Endothelial cell of umbilical vein (primary cell): ENCODE measurements around the gene C1QTNF2. TPM values are rescaled to one million over a fixed set of nuclear protein-coding genes. Genes with fewer than 3 reads are reported as not detected.

ENCODE experiments used
- BruUV-seq: library from RNA; stranded (reverse); fragments of 400-500 nt; replicated peaks from 2 replicates; lab custom pipeline; 2021; lab: Mats Ljungman, UMichigan
- CTCF ChIA-PET: fragments of 300-600, 350-600 bp; sonication (Branson Sonifier 250); formaldehyde crosslinking; loops from one replicate; lab custom pipeline; 2021; ENCODE audit warnings: antibody characterized with exemption, inconsistent platforms; lab: Charles Lee
- POLR2A ChIA-PET: fragments of 300-600, 350-600 bp; sonication (Branson Sonifier 250); formaldehyde crosslinking; loops from one replicate; lab custom pipeline; 2021; ENCODE audit warnings: antibody characterized with exemption, inconsistent platforms; lab: Charles Lee
- DNase-seq: peaks from one replicate; pipeline ENCODE4 v3.0.0-alpha.2; 2011; ENCODE audit warnings: low read depth, low spot score
- FAIRE-seq: peaks from 2 replicates; lab custom pipeline; 2011; peaks lifted over from hg19 to GRCh38; lab: Jason Lieb, UNC
- H2AFZ ChIP-seq: 2 replicates; pipeline ENCODE4 v1.6.0; 2012; ENCODE audit warnings: low read depth, low read length, control low read depth, inconsistent platforms
- H3K27ac ChIP-seq: 2 replicates; pipeline ENCODE4 v1.5.1; 2011; ENCODE audit warnings: low read depth, mild to moderate bottlenecking, control low read depth, low read length, moderate library complexity; ENCODE audit not compliant: insufficient read depth
- H3K27me3 ChIP-seq, 2 experiments: 2 replicates each; pipeline versions ENCODE4 v1.6.0 to v1.6.1; 2011; ENCODE audit warnings: low read length in 2 of 2, mixed read lengths in 1 of 2; ENCODE audit not compliant: control insufficient read depth in 2 of 2, insufficient read depth in 2 of 2
- H3K36me3 ChIP-seq, 2 experiments: 2 replicates in 1 of 2; 3 replicates in 1 of 2; pipeline ENCODE4 v1.5.1; 2011; ENCODE audit warnings: low read length in 2 of 2, mild to moderate bottlenecking in 1 of 2, moderate library complexity in 1 of 2; ENCODE audit not compliant: control insufficient read depth in 2 of 2, insufficient read depth in 2 of 2; ENCODE audit errors: extremely low read depth in 1 of 2
- H3K4me1 ChIP-seq: 3 replicates; pipeline ENCODE4 v1.5.1; 2011; ENCODE audit warnings: mild to moderate bottlenecking, low read length; ENCODE audit not compliant: control insufficient read depth, insufficient read depth; ENCODE audit errors: extremely low read depth
- H3K4me2 ChIP-seq: 2 replicates; pipeline ENCODE4 v1.6.1; 2011; ENCODE audit warnings: low read length, control low read depth, mixed read lengths; ENCODE audit not compliant: insufficient read depth
- H3K4me3 ChIP-seq, 3 experiments: fragments of 200-600 bp in 1 of 3; sonication (generic), shearing (Covaris generic) in 1 of 3; replicated peaks in 1 of 3; 2 replicates each; pipeline ENCODE4 v1.5.1; 2011 to 2016; ENCODE audit warnings: control low read depth in 3 of 3, low read length in 3 of 3, mild to moderate bottlenecking in 2 of 3, inconsistent platforms in 1 of 3, low read depth in 1 of 3, moderate library complexity in 1 of 3; ENCODE audit not compliant: insufficient read depth in 1 of 3
- H3K79me2 ChIP-seq: 2 replicates; pipeline ENCODE4 v1.6.0; 2012; ENCODE audit warnings: low read length, inconsistent platforms; ENCODE audit not compliant: control insufficient read depth, insufficient read depth
- H3K9ac ChIP-seq: replicated peaks from 2 replicates; pipeline ENCODE3; 2011; ENCODE audit warnings: low read length, control low read depth; ENCODE audit not compliant: insufficient read depth; ENCODE audit errors: extremely low read depth
- H3K9me1 ChIP-seq: replicated peaks from 3 replicates; pipeline ENCODE4 v1.6.0; 2011; ENCODE audit warnings: mild to moderate bottlenecking, low read length; ENCODE audit not compliant: control insufficient read depth, insufficient read depth; ENCODE audit errors: extremely low read depth
- H3K9me3 ChIP-seq: replicated peaks from 2 replicates; pipeline ENCODE4 v1.5.1; 2012; ENCODE audit warnings: low read length, inconsistent platforms; ENCODE audit not compliant: control insufficient read depth, insufficient read depth
- H4K20me1 ChIP-seq: replicated peaks from 2 replicates; pipeline ENCODE3; 2011; ENCODE audit warnings: mild to moderate bottlenecking, low read length; ENCODE audit not compliant: control insufficient read depth, insufficient read depth; ENCODE audit errors: extremely low read depth
- EZH2 ChIP-seq: IDR thresholded peaks from 2 replicates; pipeline ENCODE4 v1.6.1; 2012; ENCODE audit warnings: borderline replicate concordance, low read depth, mild to moderate bottlenecking, moderate library complexity, low read length, inconsistent platforms; ENCODE audit not compliant: severe bottlenecking
- FOS ChIP-seq: IDR thresholded peaks from 2 replicates; pipeline ENCODE4 v1.6.1; 2011; ENCODE audit warnings: mild to moderate bottlenecking, low read length, moderate library complexity, borderline replicate concordance; ENCODE audit not compliant: insufficient read depth
- GATA2 ChIP-seq: IDR thresholded peaks from 2 replicates; pipeline ENCODE4 v1.7.0; 2011; ENCODE audit warnings: low read depth, mild to moderate bottlenecking, moderate library complexity, mixed read lengths, low read length; ENCODE audit not compliant: insufficient read length, insufficient read depth
- JUN ChIP-seq: IDR thresholded peaks from 2 replicates; pipeline ENCODE4 v1.6.1; 2011; ENCODE audit warnings: borderline replicate concordance, low read depth; ENCODE audit not compliant: insufficient read length, insufficient read depth
- MYC ChIP-seq: IDR thresholded peaks from one replicate; pipeline ENCODE4 v1.6.1; 2011; ENCODE audit warnings: mild to moderate bottlenecking, low read depth, low read length
- POLR2A ChIP-seq: IDR thresholded peaks from 2 replicates; pipeline ENCODE4 v1.6.1; 2012; ENCODE audit warnings: low read depth, mild to moderate bottlenecking, control low read depth, low read length
- POLR2AphosphoS5 ChIP-seq: IDR thresholded peaks from 2 replicates; pipeline ENCODE4 v1.6.1; 2012; ENCODE audit warnings: low read depth, mild to moderate bottlenecking, control low read depth, low read length, moderate library complexity; ENCODE audit not compliant: insufficient read depth
- dilution Hi-C: fragments of 300-500 bp; cut with MboI; formaldehyde crosslinking; loops from one replicate; pipeline ENCODE4 v1.15.0; 2019; ENCODE audit warnings: low sequenced_read_pairs; ENCODE audit not compliant: extremely low pct_ligation_motif_present
- intact Hi-C: fragments of 100-400 bp; cut with micrococcal nuclease; formaldehyde crosslinking; loops from one replicate; pipeline ENCODE4 v1.10.0; 2022
- polyA plus RNA-seq, 4 experiments: library from polyadenylated mRNA; depleted of rRNA in 3 of 4; stranded (reverse) in 3 of 4; unstranded in 1 of 4; fragments of >200 nt; gene quantifications; 2 replicates each; pipeline versions ENCODE4 v1.2.1 to v1.2.3, GENCODE V29; 2011 to 2012; ENCODE audit warnings: missing spikeins in 1 of 4
- total RNA-seq: library from RNA; stranded (reverse); gene quantifications from 2 replicates; pipeline ENCODE4 v1.2.3, GENCODE V29; 2021
- TF ChIP-seq, protein P1 (sequence below), 2 donors: IDR thresholded peaks; 1 replicate in 1 of 2; 2 replicates in 1 of 2; pipeline ENCODE4 v1.5.1; 2011; ENCODE audit warnings: low read length in 2 of 2, mild to moderate bottlenecking in 2 of 2, moderate library complexity in 2 of 2, control low read depth in 1 of 2, inconsistent platforms in 1 of 2, low read depth in 1 of 2; ENCODE audit not compliant: insufficient read depth in 1 of 2; ENCODE audit errors: extremely low read depth in 1 of 2

The C1QTNF2 gene
- total and polyA plus RNA-seq, 2 donors (not counting 3 experiments of a cell fraction or from before 2014, with no cell fraction given) = 0.52 to 0.53 TPM

DNA sequence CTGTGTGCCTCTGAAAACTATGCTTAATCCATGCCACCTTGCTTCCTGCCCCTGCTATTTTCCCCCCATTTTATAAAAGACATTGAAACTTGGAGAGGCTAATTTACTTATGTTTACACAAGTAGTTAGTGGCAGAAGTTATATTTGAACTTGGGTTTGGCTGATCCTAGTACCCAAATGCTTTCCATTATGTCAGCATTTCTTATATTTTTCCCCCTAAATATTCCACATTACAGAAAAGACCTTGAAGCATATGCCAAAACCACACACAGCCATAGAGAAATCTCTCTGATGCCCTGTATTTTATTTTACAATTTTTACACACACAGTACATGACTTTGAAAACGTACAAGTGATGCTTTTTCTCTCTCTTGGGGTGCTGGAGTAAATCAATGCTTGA, 11.2 kb downstream of the C1QTNF2 start:
- Histone ChIP-seq H3K4me3 (no peak overlapping the region), H2AFZ (no peak overlapping the region), H3K79me2 (no peaks in the 10 kb centered on the region), H3K4me1 (no peaks in the 10 kb centered on the region), H4K20me1 (no peaks in the 10 kb centered on the region), H3K4me2 (no peak overlapping the region), H3K9me1 (no peaks in the 10 kb centered on the region), H3K27me3 (peaks cover 0 to 9% of the 10 kb centered on the region in 2 experiments), H3K36me3 (no peaks in the 10 kb centered on the region), H3K9me3 (no peaks in the 10 kb centered on the region), H3K27ac (no peak overlapping the region), H3K9ac (no peak overlapping the region)
- POLR2A ChIA-PET = no interaction called here
- no peak for TF ChIP-seq GATA2
- TF ChIP-seq EZH2 = no peak
- no peak for TF ChIP-seq FOS
- no peak for TF ChIP-seq POLR2A
- TF ChIP-seq POLR2AphosphoS5 = no peak
- no peak for TF ChIP-seq MYC
- TF ChIP-seq, protein P1, sequence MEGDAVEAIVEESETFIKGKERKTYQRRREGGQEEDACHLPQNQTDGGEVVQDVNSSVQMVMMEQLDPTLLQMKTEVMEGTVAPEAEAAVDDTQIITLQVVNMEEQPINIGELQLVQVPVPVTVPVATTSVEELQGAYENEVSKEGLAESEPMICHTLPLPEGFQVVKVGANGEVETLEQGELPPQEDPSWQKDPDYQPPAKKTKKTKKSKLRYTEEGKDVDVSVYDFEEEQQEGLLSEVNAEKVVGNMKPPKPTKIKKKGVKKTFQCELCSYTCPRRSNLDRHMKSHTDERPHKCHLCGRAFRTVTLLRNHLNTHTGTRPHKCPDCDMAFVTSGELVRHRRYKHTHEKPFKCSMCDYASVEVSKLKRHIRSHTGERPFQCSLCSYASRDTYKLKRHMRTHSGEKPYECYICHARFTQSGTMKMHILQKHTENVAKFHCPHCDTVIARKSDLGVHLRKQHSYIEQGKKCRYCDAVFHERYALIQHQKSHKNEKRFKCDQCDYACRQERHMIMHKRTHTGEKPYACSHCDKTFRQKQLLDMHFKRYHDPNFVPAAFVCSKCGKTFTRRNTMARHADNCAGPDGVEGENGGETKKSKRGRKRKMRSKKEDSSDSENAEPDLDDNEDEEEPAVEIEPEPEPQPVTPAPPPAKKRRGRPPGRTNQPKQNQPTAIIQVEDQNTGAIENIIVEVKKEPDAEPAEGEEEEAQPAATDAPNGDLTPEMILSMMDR (IDR thresholded peaks at IDR 0.05; ENCODE audit: extremely low read depth in 1 of 2, insufficient read depth in 1 of 2, low read depth in 1 of 2, low read length in 2 of 2) = no peak
- TF ChIP-seq JUN = no peak
- CTCF ChIA-PET = interaction anchor here (1.6 kb wide), 1 partner anchor 337 kb away, joined by 3 read pairs; no protein-coding TSS in a partner anchor
- FAIRE-seq (no peak), DNase-seq (no peak)
- intact Hi-C loops = no loop called here
- dilution Hi-C loops = no loop called here
- no TSS peak for BruUV-seq
